HG03571 (cell line): ENCODE measurements around the gene SIRT3.

Experiments
- ATAC-seq: cut with Tn5 transposase; IDR thresholded peaks from one replicate; pipeline ENCODE4 v1.9.1; 2021; ENCODE audit not compliant: unreplicated experiment

SIRT3 gene

GRCh38 chr11:271319-271715 lies 35.2 kb upstream of the SIRT3 start:
- no peak for ATAC-seq

- ATAC-seq: no peak
Measured at GRCh38 chr11:270451-271318, 34.5 kb upstream of the SIRT3 start.

DNA sequence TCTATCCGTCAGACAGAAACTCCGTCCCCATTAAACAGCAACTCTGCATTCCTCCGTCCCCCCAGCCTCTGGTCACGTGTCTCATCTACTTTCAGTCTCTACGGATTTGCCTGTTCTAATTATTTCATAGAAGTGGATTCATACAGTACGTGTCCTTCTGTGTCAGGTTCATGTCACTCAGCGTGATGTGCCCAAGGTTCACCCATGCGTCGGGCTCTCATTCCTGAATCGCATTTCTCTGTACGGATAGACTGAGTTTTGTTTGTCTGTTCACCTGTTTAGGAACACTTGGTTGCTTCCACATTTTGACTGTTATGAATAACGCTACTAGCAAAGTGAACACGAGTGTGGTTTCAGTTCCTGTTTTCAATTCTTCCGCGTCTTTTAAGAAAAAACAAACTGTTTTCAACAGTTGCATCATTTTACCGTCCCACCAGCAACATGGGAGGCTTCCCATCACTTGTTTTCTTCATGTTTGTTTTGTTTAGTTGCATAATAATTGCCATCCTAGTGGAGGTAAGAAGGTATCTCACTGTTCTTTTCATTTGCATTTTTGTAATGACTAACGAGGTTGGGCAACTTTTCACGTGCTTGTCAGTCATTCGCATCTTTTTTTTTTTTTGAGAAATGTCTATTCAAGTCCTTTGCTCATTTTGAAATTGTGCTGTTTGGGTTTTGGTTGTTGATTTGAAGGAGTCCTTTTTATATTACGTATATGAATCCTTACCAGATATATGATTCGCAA lies 33.2 kb upstream of the SIRT3 start:
- ATAC-seq: peak; percentile 69

DNA sequence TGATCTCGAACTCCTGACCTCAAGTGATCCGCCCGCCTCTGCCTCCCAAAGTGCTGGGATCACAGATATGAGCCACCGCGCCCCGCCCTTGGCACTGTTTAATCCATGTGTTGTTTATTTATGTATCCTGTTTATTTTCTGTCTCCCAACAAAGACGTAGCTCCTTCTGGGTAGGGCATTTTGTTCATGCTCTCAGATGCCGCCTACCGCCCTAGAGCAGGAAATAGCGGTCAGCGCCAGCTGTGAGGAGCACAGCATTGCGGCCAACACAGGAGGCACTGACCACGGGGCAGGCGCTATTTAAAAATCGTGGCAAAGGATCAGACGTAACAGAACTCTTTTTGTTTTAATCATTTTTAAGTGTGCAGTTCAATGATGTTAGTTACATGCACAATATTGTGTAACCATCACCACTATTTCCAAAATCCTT lies 32.6 kb upstream of the SIRT3 start:
- peak; percentile 39 for ATAC-seq

DNA sequence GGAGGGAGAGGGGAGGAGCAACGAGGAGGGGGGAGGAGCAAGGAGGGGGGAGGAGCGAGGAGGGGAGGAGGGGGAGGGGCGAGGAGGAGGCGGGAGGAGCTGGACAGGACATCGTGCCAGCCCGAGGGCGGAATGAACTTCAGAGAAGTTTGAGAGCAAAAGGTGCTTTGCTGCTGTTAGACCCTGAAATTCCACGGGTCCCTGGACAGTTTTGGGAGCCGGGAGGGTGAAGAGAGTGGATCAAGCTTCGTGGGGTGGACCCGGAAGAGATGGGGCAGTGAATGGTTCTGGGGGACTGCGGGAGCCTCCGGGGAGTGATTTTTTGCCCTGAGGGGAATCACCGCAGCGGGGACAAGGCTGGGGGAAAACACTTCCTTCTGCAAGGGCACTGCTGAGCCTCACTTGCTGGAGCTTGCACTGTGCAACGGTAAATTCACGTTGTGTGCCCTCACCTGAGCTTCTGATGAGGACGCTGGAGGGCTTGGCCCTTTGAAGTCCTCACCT lies 31.4 kb upstream of the SIRT3 start:
- no peak for ATAC-seq

GRCh38 chr11:266676-267439 lies 30.7 kb upstream of the SIRT3 start:
- no peak for ATAC-seq

DNA sequence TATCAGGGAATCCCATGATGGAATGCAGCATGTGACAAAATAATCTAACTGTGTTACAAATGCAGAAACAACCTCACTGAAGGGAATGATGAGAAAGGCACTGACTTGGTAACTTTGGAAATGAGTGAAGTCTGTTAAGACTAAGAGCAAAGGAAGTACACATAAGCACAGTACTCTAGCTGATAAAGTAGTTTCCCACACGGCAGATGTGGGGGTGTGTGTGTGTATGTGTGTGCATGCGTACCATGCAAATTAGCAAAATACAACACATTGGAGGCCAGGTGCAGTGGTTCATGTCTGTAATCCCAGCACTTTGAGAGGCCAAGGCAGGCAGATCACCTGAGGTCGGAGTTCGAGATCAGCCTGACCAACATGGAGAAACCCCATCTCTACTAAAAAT lies 25.5 kb upstream of the SIRT3 start:
- no peak for ATAC-seq

DNA sequence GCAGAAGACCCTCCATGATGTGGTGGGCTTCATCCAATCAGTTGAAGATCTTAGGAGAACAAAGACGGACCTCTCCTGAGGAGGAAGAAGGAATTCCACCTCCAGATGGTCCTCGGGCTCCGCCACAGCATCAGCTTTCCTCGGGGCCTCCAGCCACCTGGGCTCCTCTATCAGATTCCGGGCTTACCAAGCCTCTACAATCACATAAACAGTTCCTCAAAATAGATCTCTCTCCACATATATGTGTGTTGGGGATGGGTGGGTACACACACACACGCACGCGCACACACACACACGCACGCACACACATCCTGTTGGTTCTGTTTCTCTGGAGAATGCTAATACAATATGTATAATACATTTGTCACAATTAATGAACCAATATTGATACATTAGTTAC lies 23.3 kb upstream of the SIRT3 start:
- ATAC-seq: no peak

GRCh38 chr11:257766-258493 lies 21.8 kb upstream of the SIRT3 start:
- ATAC-seq: no peak

DNA sequence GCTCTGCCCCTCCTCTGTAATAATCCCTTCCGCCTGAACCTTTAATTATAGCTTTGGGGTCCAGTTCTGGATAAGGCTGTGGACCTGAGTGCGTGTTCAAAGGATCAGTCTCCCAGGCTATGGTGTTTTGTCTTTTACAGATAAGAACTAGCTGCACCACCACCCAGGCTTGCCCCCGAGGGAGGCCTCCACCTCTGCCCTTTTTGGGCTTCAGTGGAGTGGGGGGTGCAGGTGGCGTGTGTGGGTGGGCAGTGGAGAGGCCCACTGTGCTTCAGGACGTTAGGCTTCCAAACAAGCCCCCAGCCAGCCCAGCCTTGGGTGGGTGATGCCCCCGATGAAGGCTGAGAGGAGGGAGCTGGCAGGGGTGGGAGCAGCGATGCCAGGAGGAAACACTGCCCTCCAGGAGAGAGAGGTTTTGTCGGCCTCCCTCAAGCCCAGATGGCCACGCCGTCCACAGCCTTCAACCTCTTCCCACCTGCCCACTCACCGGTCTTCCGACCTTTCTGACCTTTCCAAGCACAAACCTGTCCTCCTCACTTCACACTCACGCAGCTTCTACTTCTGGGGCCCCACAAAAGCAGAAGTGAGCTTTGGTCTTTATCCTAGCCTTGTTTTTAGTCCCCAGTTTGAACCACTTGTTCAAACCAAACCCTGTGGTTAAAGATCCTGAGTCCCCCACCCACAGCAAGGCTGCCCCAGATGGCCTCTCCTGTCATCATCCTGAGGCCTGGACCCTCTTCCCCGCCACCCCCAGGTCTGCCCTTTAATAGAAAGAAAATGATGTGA lies 21.0 kb upstream of the SIRT3 start:
- ATAC-seq: no peak

- no peak for ATAC-seq
Measured at GRCh38 chr11:255816-256215, 19.7 kb upstream of the SIRT3 start.

- ATAC-seq: no peak
Measured at GRCh38 chr11:255176-255575, 19.0 kb upstream of the SIRT3 start.

- ATAC-seq: no peak
Measured at GRCh38 chr11:253886-254270, 17.7 kb upstream of the SIRT3 start.

DNA sequence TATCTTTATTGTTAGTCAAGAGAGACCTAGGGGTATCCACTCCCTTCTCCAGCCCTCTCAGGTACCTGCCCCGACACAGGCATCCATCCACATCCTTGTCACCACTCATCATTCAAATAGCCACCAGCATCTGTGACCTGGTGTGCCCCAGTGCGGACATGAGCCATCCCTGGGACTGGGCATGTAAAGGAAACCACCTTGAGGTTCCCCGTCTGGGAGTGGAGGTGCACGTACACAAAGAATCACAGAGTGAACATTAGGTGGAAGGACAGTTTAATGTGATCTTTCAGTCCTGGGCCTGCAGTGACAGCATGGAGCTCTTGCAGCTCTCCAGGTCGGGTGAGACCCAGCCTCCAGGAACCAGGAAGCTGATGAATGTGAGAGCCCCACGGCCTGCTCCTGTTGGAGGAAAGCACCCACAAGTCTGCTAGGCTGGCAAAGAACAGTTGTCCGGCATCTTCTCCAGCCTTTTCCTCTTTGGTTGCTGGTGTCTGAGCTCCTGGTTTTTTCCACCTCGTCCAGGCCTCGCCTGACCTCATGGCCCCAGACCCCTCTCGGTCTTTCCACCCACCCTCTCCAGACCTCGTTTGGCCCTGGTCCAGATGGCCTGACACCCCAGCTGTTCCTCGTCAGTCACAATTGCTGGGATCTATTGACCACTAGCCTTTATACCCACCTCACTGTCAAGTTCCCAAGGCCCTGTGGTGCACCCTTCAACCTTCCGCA lies 17.2 kb upstream of the SIRT3 start:
- ATAC-seq: no peak

GRCh38 chr11:252666-253065 lies 16.5 kb upstream of the SIRT3 start:
- no peak for ATAC-seq

DNA sequence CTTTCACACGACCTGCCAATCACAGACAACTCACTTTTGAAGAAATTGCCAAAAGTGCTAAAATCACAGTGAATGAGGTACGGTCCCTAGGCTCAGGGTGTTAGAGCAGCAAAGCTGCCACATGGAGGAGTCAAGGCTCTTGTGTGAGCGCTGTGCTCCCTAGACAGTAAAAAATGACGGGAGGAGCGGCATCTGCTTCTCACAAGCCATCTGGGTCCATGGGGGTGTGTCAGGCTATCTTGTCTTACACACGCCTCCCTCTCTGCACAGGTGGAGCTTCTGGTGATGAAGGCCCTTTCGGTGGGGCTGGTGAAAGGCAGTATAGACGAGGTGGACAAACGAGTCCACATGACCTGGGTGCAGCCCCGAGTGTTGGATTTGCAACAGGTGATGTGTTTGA lies 15.4 kb upstream of the SIRT3 start:
- no peak for ATAC-seq

DNA sequence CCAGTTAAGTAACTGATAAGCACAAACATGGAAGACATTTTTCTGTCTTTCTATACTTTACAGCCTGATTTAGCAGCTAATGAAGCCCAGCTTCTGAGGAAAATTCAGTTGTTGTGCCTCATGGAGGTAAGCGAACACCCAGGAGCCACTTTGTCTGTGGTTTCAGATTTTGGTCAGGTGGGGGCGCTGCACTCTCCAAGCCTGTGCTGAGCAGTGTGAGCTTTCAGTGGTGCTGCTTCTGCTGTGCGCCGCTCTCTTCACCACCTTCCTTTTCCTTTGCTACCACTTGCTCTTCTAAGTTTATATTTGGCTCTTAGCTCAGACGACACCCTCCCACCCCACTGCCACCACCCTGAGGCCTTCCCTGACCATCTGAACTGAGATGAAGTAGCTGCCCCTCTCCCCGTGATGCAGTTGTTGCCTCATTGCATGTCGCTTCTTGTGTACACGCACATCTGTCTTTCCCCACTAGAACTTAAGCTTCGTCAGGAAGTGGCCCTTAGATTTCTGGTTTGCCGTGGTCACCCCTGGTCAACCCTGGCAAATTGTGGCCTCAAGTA lies 14.7 kb upstream of the SIRT3 start:
- no peak for ATAC-seq

GRCh38 chr11:250274-250673 lies 14.1 kb upstream of the SIRT3 start:
- ATAC-seq: no peak

DNA sequence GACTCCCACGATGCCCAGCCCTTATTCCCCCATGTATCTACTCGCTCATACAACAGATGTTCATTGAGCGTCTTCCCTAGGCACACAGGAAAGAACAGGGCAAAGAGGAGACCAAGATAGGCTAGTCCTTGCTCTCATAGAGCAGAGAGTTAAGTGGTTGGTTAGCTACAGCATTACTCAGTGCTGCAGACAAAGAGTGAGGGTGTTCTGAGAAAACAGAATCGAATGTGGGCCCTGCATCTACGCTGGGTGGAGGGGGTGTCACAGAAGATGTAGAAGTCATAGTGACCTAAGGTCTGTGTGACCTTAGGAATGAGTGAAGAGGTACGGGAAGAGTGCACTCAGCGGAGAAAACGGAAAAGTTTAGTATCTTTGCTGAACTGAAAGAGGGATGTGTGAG lies 12.9 kb upstream of the SIRT3 start:
- no peak for ATAC-seq
